ENCODE data around the gene HERC2.

The HERC2 gene

DNA sequence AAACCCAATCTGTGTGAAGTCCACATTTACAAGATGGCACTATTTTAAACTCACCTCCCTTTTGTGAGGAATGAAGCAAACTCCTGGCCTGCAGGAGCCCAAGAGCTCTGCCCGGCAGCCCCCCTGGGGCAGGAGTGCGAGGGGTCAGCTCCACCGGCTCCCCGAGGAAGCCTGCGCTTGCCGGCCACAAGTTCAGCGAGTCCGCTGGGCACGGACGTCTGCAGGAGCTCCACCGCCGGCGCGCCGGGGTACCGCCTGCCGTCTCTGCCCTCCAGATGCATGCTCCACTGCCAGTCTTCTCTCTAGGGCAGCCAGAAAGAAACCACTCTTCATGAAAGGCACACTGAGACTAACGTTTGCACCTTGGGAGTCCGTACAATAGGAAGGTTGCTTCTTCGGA, 240.4 kb downstream of the HERC2 start:
- DNase-seq (ENCODE audit: insufficient read length, low spot score) (no peak), FAIRE-seq (no peak)

DNA sequence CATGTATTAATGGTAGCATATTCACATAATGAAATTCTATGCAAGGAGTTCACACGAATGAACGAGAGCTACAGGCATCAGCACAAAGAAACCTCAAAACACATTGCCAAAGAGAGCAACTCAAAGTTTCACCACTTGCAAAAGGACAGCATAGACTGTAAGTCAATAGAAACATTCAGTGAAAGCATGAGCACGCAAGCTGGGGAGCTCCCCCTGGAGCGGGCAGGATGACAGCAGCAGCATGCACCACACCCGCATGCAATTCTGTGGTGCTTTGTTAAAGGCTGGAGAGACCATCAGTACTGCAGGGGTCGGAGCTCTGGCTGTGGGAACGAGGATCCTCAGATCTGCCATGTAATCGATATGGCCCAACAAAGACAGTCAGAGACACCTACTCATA, 241.6 kb downstream of the HERC2 start:
- no peak for FAIRE-seq
- no peak for DNase-seq (ENCODE audit: insufficient read length, low spot score)

DNA sequence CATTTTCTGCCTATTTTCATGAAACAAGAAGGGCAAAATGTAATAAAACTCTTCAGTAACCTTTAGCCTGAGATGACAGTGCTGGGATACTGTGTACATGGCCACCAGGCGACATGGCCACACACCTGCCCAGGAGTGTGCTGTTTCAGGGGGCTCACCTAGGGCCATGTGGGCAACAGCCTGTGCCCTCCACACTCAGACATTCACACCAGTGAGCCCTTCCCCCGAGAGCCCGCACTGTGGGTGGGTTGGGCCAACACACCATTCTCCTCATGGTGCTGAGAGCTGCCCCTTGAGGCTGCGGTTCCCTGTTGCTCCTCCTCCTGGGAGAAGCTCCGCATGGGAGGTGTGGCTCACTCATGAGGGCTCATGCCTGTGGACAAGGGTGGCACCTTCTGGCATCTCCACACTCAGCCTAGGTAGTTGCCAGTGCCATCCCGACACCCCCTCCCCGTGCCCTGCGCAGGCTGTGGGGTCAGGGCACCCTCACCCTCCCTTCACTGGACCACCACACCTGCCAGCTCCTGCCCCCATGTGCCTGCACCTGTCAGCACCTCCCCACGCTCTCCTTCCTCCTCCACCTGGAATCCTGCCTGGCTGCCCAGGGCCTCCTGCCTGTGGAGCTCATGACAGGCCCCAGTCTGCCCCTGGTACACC, 242.5 kb downstream of the HERC2 start:
- DNase-seq (ENCODE audit: insufficient read length, low spot score) (no peak), FAIRE-seq (no peak)

DNA sequence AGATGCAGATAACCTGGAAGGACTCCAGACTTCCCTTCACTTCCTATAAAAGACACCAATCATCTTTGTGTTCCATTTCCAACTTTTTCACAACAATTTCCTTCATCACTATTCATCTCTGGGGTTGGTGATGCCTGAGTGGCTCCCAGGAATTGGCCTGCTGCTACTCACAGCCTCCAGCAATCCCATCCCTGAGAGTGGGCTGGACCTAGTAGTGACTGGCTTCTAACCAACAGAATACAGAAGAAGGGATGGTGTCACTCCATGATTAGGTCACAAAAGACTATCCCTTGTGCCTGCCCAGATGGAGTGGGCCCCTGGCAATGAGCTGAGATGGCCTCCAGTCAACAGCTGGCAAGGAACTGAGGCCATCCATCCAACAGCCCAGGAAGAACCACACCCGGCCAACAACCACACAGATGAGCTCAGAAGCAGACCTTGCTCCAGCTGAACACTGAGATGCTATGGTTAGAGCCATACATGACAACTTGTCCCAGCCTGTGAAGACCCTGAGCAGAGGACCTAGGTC, 243.7 kb downstream of the HERC2 start:
- FAIRE-seq: no peak
- DNase-seq (ENCODE audit: insufficient read length, low spot score): no peak

DNA sequence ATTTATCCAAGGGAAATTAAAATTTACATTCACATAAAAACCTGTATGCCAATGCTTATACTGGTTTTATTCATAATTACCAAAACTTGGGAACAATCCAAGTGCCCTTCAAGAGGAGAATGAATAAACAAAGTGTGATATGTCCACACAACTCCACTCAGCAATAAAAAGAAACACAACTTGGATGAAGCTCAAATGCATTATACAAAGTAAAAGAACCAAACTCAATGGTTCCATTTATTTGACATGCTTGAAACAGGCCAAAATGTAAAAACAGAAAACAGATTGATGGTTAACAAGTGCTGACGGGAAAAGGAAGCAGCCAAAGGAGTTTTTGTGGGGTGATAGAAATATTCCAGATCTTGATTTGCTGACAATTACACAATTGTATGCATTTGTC, 246.4 kb downstream of the HERC2 start:
- no peak for FAIRE-seq

DNA sequence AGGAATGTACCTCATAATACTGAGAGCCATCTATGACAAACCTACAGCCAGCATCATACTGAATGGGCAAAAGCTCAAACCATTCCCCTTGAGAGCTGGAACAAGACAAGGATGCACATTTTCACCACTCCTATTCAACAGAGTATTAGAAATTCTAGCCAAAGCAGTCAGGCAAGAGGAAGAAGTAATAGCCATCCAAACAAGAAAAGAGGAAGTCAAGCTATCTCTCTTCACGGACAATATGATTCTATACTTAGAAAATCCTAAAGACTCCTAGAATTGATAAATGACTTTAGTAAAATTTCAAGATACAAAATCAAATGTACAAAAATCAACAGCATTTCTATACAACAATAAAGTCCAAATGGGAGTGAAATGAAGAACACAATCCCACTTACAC, 253.0 kb downstream of the HERC2 start:
- no peak for DNase-seq (ENCODE audit: insufficient read length, low spot score)
- FAIRE-seq: no peak

More for the DNA sequence above, 246.4 kb downstream of the HERC2 start:
- no peak for DNase-seq (ENCODE audit: insufficient read length, low spot score)

DNA sequence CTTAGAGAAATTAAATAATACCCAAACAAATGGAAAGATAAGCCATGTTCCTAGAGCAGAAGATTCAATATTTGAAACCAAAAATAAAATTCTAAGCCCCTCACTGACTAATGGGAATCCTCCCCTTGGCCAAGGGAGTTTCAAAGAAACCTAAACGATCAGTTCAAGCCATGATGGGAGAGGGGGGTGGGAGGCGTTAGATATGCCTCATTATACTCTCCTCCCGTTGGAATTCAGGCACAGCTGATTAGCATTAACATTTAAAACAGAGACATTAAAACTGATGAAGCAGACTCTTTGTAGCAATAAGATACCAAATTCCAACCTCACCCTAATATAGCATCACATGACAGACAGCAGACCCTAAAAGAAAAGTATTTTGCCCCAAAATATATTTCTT, 255.7 kb downstream of the HERC2 start:
- DNase-seq (ENCODE audit: insufficient read length, low spot score): no peak
- no peak for FAIRE-seq

Data from HTR-8/SVneo (cell line).